HCT116 (cell line): ENCODE measurements around the gene APOBEC3F. TPM values are rescaled to one million over a fixed set of nuclear protein-coding genes. Genes with fewer than 3 reads are reported as not detected.

Experiments
- ATAC-seq: fragments of 200-7000 bp; cut with Tn5 transposase; 2 replicates; pipeline ENCODE4 v1.9.1; 2020; ENCODE audit warnings: mild to moderate bottlenecking, moderate library complexity
- BruUV-seq: library from RNA; stranded (reverse); fragments of 400-500 nt; replicated peaks from 2 replicates; lab custom pipeline; 2021; lab: Mats Ljungman, UMichigan
- CTCF ChIA-PET: fragments of 300-600 bp; sonication (Branson Sonifier 250); formaldehyde crosslinking; loops from one replicate; lab custom pipeline; 2021; ENCODE audit warnings: antibody characterized with exemption; lab: Charles Lee
- POLR2A ChIA-PET: fragments of 300-600, 350-600 bp; sonication (Branson Sonifier 250); formaldehyde crosslinking; loops from one replicate; lab custom pipeline; 2021; ENCODE audit warnings: antibody characterized with exemption; lab: Charles Lee
- RAD21 ChIA-PET, 2 experiments: fragments of 300-600 bp; sonication (Branson Sonifier 250); formaldehyde crosslinking; loops; one replicate each; lab custom pipeline; 2023; ENCODE audit warnings: low total read pairs in 2 of 2; ENCODE audit not compliant: uncharacterized antibody in 2 of 2, unreplicated experiment in 2 of 2, low non-redundant PET in 1 of 2; lab: Charles Lee
- DNase-seq: peaks from one replicate; pipeline ENCODE4 v3.0.0-alpha.2; 2010; ENCODE audit warnings: low read depth, low spot score
- H2AFZ ChIP-seq: fragments of 200-600 bp; shearing (Covaris generic), sonication (generic); 2 replicates; pipeline ENCODE4 v1.6.1; 2017; ENCODE audit warnings: low read depth, mixed run types, mixed read lengths, antibody characterized with exemption, low read length; ENCODE audit not compliant: poor library complexity, severe bottlenecking
- H3K27ac ChIP-seq: 2 replicates; pipeline ENCODE4 v1.5.1; 2012; ENCODE audit warnings: low read depth, low read length
- H3K27me3 ChIP-seq: fragments of 200-600 bp; sonication (generic); 2 replicates; pipeline ENCODE4 v1.6.1; 2016; ENCODE audit warnings: mixed run types, low read length, mixed read lengths; ENCODE audit not compliant: insufficient read depth
- H3K36me3 ChIP-seq, 2 experiments: fragments of 200-500 bp in 1 of 2; fragments of 200-600 bp in 1 of 2; sonication (Bioruptor generic) in 1 of 2; sonication (generic) in 1 of 2; 2 replicates each; pipeline versions ENCODE4 v1.5.1 to v1.6.1; 2014 to 2016; ENCODE audit warnings: low read length in 2 of 2, inconsistent platforms in 1 of 2, mixed read lengths in 1 of 2, mixed run types in 1 of 2; ENCODE audit not compliant: insufficient read depth in 2 of 2, control insufficient read depth in 1 of 2
- H3K4me1 ChIP-seq, 2 experiments: fragments of 200-600 bp in 1 of 2; sonication (generic) in 1 of 2; 2 replicates each; pipeline versions ENCODE4 v1.5.1 to v1.6.1; 2012 to 2017; ENCODE audit warnings: low read length in 2 of 2, inconsistent platforms in 1 of 2, mild to moderate bottlenecking in 1 of 2, mixed read lengths in 1 of 2, mixed run types in 1 of 2, moderate library complexity in 1 of 2; ENCODE audit not compliant: insufficient read depth in 2 of 2, control insufficient read depth in 1 of 2
- H3K4me2 ChIP-seq: fragments of 200-600 bp; sonication (generic); 2 replicates; pipeline ENCODE4 v1.6.1; 2017; ENCODE audit warnings: mixed run types, low read length, mixed read lengths
- H3K4me3 ChIP-seq, 2 experiments: fragments of 200-600 bp in 1 of 2; sonication (generic) in 1 of 2; replicated peaks in 1 of 2; 2 replicates each; pipeline ENCODE4 v1.5.1; 2011 to 2016; ENCODE audit warnings: low read length in 2 of 2, control low read depth in 1 of 2, low read depth in 1 of 2, mild to moderate bottlenecking in 1 of 2, mixed read lengths in 1 of 2, mixed run types in 1 of 2
- H3K79me2 ChIP-seq: fragments of 200-600 bp; sonication (generic); 2 replicates; pipeline ENCODE4 v1.6.1; 2017; ENCODE audit warnings: mild to moderate bottlenecking, mixed run types, low read length, moderate library complexity, mixed read lengths; ENCODE audit not compliant: insufficient read depth
- H3K9ac ChIP-seq: fragments of 200-600 bp; sonication (generic); 2 replicates; pipeline ENCODE4 v1.6.1; 2016; ENCODE audit warnings: low read length, mixed read lengths
- H3K9me2 ChIP-seq: fragments of 200-600 bp; sonication (generic), shearing (Covaris generic); 2 replicates; pipeline ENCODE4 v1.6.1; 2017; ENCODE audit warnings: mixed run types, mild to moderate bottlenecking, moderate library complexity; ENCODE audit not compliant: insufficient read depth
- H3K9me3 ChIP-seq, 2 experiments: fragments of 200-500 bp in 1 of 2; fragments of 200-600 bp in 1 of 2; sonication (Bioruptor generic) in 1 of 2; sonication (generic) in 1 of 2; 2 replicates each; pipeline ENCODE4 v1.6.1; 2014 to 2017; ENCODE audit warnings: low read length in 2 of 2, mixed read lengths in 2 of 2, inconsistent platforms in 1 of 2, low read depth in 1 of 2, mild to moderate bottlenecking in 1 of 2, mixed run types in 1 of 2, moderate library complexity in 1 of 2; ENCODE audit not compliant: control insufficient read depth in 1 of 2, insufficient read depth in 1 of 2
- H4K20me1 ChIP-seq: fragments of 200-600 bp; sonication (generic), shearing (Covaris generic); 2 replicates; pipeline ENCODE4 v1.6.1; 2017; ENCODE audit warnings: mixed run types, mild to moderate bottlenecking, moderate library complexity; ENCODE audit not compliant: insufficient read depth
- ATF3 ChIP-seq: IDR thresholded peaks from 2 replicates; pipeline ENCODE4 v1.6.1; 2012
- CBX3 ChIP-seq: IDR thresholded peaks from 2 replicates; pipeline ENCODE4 v1.6.1; 2012; ENCODE audit warnings: low read depth
- CEBPB ChIP-seq: IDR thresholded peaks from 2 replicates; pipeline ENCODE4 v1.6.1; 2012; ENCODE audit warnings: low read depth
- CTCF ChIP-seq, 3 experiments: fragments of 200-600 bp in 1 of 3; sonication (generic) in 1 of 3; IDR thresholded peaks in 2 of 3; conservative IDR thresholded peaks in 1 of 3; 2 replicates each; pipeline ENCODE4 v1.5.1; 2012 to 2017; ENCODE audit warnings: low read depth in 2 of 3, low read length in 2 of 3, antibody characterized with exemption in 1 of 3, borderline replicate concordance in 1 of 3, control low read depth in 1 of 3, mild to moderate bottlenecking in 1 of 3, mixed read lengths in 1 of 3, mixed run types in 1 of 3, moderate library complexity in 1 of 3; ENCODE audit not compliant: insufficient read depth in 1 of 3
- EGR1 ChIP-seq: IDR thresholded peaks from 2 replicates; pipeline ENCODE4 v1.6.1; 2012; ENCODE audit warnings: low read depth
- ELF1 ChIP-seq: IDR thresholded peaks from 2 replicates; pipeline ENCODE4 v1.6.1; 2012; ENCODE audit warnings: low read depth, borderline replicate concordance
- EZH2 ChIP-seq: fragments of 200-600 bp; sonication (generic); IDR thresholded peaks from 2 replicates; pipeline ENCODE4 v1.6.1; 2017; ENCODE audit warnings: antibody characterized with exemption, mixed run types
- FOSL1 ChIP-seq: IDR thresholded peaks from 2 replicates; pipeline ENCODE4 v1.6.1; 2012; ENCODE audit warnings: low read depth
- JUND ChIP-seq: IDR thresholded peaks from 2 replicates; pipeline ENCODE4 v1.6.1; 2012
- MAX ChIP-seq: IDR thresholded peaks from 2 replicates; pipeline ENCODE4 v1.6.1; 2012
- POLR2A ChIP-seq: IDR thresholded peaks from 2 replicates; pipeline ENCODE4 v1.7.0; 2011; ENCODE audit warnings: borderline replicate concordance; ENCODE audit not compliant: insufficient read depth, insufficient read length; ENCODE audit errors: extremely low read depth
- POLR2AphosphoS5 ChIP-seq: IDR thresholded peaks from 2 replicates; pipeline ENCODE4 v1.6.1; 2011; ENCODE audit warnings: mild to moderate bottlenecking, low read depth, low read length, moderate library complexity
- RAD21 ChIP-seq: IDR thresholded peaks from 2 replicates; pipeline ENCODE4 v1.6.1; 2012; ENCODE audit warnings: low read depth, mild to moderate bottlenecking
- REST ChIP-seq: IDR thresholded peaks from 2 replicates; pipeline ENCODE4 v1.6.1; 2012; ENCODE audit warnings: low read depth
- TCF7L2 ChIP-seq: IDR thresholded peaks from 2 replicates; pipeline ENCODE4 v1.7.0; 2011; ENCODE audit warnings: borderline replicate concordance, inconsistent platforms; ENCODE audit not compliant: insufficient read depth, insufficient read length; ENCODE audit errors: extremely low read depth
- ZBTB33 ChIP-seq: IDR thresholded peaks from 2 replicates; pipeline ENCODE4 v1.6.1; 2011; ENCODE audit warnings: mild to moderate bottlenecking, low read length, moderate library complexity; ENCODE audit not compliant: insufficient replicate concordance; ENCODE audit errors: extremely low read depth
- ZFX ChIP-seq: fragments of 450-650 bp; IDR thresholded peaks from 2 replicates; pipeline ENCODE4 v1.6.1; 2017
- ZNF274 ChIP-seq: fragments of 200-500 bp; sonication (Bioruptor generic); IDR thresholded peaks from 2 replicates; pipeline ENCODE4 v1.6.1; 2014; ENCODE audit warnings: mild to moderate bottlenecking, low read depth, low read length, inconsistent platforms
- intact Hi-C: fragments of 100-400 bp; cut with micrococcal nuclease; formaldehyde crosslinking; loops from 2 replicates; pipeline ENCODE4 v1.10.0; 2022
- total RNA-seq: library from RNA; stranded (reverse); gene quantifications from one replicate; pipeline ENCODE4 v1.2.1, GENCODE V29; 2021; ENCODE audit not compliant: unreplicated experiment

The APOBEC3F gene
- total RNA-seq, 1 experiment from 2014 or later = 11.1 TPM

- TF ChIP-seq REST (no peak), MAX (no peak)
Observed at GRCh38 chr22:39101226-39101625, 60.6 kb downstream of the APOBEC3F start (continued).

- Histone ChIP-seq H3K27me3 (no peaks in the 10 kb centered on the region), H2AFZ (no peak overlapping the region), H3K4me2 (no peak overlapping the region), H3K79me2 (no peaks in the 10 kb centered on the region), H3K4me1 (peaks cover 2 to 4% of the 10 kb centered on the region in 2 experiments), H3K36me3 (no peaks in the 10 kb centered on the region), H3K9ac (no peak overlapping the region), H3K9me3 (no peaks in the 10 kb centered on the region), H3K9me2 (no peaks in the 10 kb centered on the region), H4K20me1 (no peaks in the 10 kb centered on the region), H3K27ac (no peak overlapping the region), H3K4me3 (no peak overlapping the region)
- TF ChIP-seq TCF7L2 (no peak), ZFX (no peak), EGR1 (no peak), CEBPB (no peak), ELF1 (no peak), CTCF (IDR thresholded peaks at IDR 0.05 in 2 of 3, conservative IDR thresholded peaks at IDR 0.05 in 1 of 3; ENCODE audit: borderline replicate concordance in 1 of 3, insufficient read depth in 1 of 3, low read depth in 2 of 3, low read length in 2 of 3) (no peak), FOSL1 (no peak), CBX3 (no peak), ZNF274 (no peak), POLR2A (no peak), JUND (no peak), POLR2AphosphoS5 (no peak), MAX (no peak), EZH2 (no peak), ATF3 (no peak), ZBTB33 (no peak), RAD21 (no peak)
- ATAC-seq (no peak), DNase-seq (no peak)
- ChIA-PET POLR2A (no interaction called here), CTCF (no interaction called here), RAD21 (no interaction called here)
- no TSS peak for BruUV-seq
- intact Hi-C loops = no loop called here
Observed at GRCh38 chr22:39103431-39103830, 62.8 kb downstream of the APOBEC3F start.
